GM12864 (cell line): ENCODE results near the gene DTX3L.

Experiments used
- DNase-seq: peaks from one replicate; pipeline ENCODE4 v3.0.0-alpha.2; 2011; ENCODE audit warnings: low read depth
- H3K4me3 ChIP-seq: 2 replicates; pipeline ENCODE4 v1.5.1; 2011; ENCODE audit warnings: mild to moderate bottlenecking, low read depth, low read length, control low read depth
- CTCF ChIP-seq: IDR thresholded peaks from 2 replicates; pipeline ENCODE4 v1.5.1; 2011; ENCODE audit warnings: low read depth, mild to moderate bottlenecking, moderate library complexity, low read length, control low read depth, inconsistent platforms; ENCODE audit errors: missing control alignments

The DTX3L gene

DNA sequence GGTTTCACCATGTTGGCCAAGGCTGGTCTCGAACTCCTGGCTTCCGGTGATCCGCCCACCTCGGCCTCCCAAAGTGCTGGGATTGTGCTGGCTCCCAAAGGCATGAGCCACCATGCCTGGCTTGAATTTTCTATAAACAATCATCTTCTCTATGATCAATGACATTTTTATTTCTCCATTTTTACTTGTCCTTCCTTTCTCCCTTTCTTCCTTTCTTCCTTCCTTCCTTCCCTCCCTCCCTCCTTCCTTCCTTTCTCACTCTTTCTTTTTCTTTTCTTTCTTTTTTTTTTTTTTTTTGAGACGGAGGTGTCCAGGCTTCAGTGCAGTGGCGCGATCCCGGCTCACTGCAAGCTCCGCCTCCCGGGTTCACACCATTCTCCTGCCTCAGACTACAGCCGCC, 40.8 kb upstream of the DTX3L start:
- DNase-seq, result no peak
- H3K4me3 ChIP-seq, result no peak overlapping the region
- TF ChIP-seq CTCF, result no peak

GRCh38 chr3:122530164-122530563, 34.0 kb upstream of the DTX3L start:
- no peak overlapping the region for H3K4me3 ChIP-seq
- no peak for DNase-seq
- TF ChIP-seq CTCF, result no peak

DNA sequence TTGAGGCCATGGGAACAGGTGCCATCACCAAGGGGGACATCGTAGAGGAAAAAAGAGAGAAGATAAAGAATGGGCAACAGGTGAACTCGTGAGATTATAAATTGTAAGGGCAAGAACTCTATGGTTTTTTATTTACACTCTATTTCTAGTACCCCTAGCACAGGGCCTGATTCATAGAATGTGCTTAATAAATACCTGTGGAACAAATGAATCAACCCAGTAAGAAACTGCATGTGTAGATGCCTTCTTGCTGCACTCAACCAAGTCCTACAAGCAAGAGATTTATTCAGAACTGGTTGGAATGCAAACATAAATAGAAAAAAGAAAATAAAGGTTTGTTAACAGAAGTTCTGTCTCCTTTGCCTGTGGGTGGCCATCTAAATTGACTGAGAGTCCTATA, 30.7 kb upstream of the DTX3L start:
- TF ChIP-seq CTCF, result no peak
- no peak for DNase-seq
- no peak overlapping the region for H3K4me3 ChIP-seq

- no peak overlapping the region for H3K4me3 ChIP-seq
- no peak for TF ChIP-seq CTCF
- DNase-seq, result peak; percentile 67
Measured at GRCh38 chr3:122533931-122534334, 30.2 kb upstream of the DTX3L start.

- TF ChIP-seq CTCF, result no peak
- no peak overlapping the region for H3K4me3 ChIP-seq
- no peak for DNase-seq
Measured at GRCh38 chr3:122535964-122536631, 28.0 kb upstream of the DTX3L start.

- no peak for TF ChIP-seq CTCF
- no peak overlapping the region for H3K4me3 ChIP-seq
Measured at GRCh38 chr3:122536632-122537001, 27.5 kb upstream of the DTX3L start.

GRCh38 chr3:122538956-122539490, 25.1 kb upstream of the DTX3L start:
- TF ChIP-seq CTCF, result no peak
- no peak for DNase-seq
- no peak overlapping the region for H3K4me3 ChIP-seq

More at GRCh38 chr3:122536632-122537001, 27.5 kb upstream of the DTX3L start:
- DNase-seq, result no peak
